Ishikawa (cell line): ENCODE data around the gene SNTG2.

Source experiments
- CEBPB ChIP-seq: IDR thresholded peaks from 2 replicates; pipeline ENCODE4 v1.6.1; 2012
- CREB1 ChIP-seq: IDR thresholded peaks from 2 replicates; pipeline ENCODE4 v1.6.1; 2012; ENCODE audit warnings: low read depth
- EGR1 ChIP-seq: IDR thresholded peaks from 2 replicates; pipeline ENCODE4 v1.6.1; 2012
- EP300 ChIP-seq: IDR thresholded peaks from 2 replicates; pipeline ENCODE4 v1.6.1; 2012; ENCODE audit warnings: borderline replicate concordance
- FOXM1 ChIP-seq: IDR thresholded peaks from 2 replicates; pipeline ENCODE4 v1.6.1; 2012; ENCODE audit warnings: low read depth, borderline replicate concordance
- NFIC ChIP-seq: IDR thresholded peaks from 2 replicates; pipeline ENCODE4 v1.6.1; 2012
- RAD21 ChIP-seq: IDR thresholded peaks from 2 replicates; pipeline ENCODE4 v1.6.1; 2012; ENCODE audit warnings: low read depth
- TAF1 ChIP-seq: IDR thresholded peaks from 2 replicates; pipeline ENCODE4 v1.6.1; 2012; ENCODE audit warnings: low read depth, mild to moderate bottlenecking
- TCF12 ChIP-seq: IDR thresholded peaks from 2 replicates; pipeline ENCODE4 v1.6.1; 2012; ENCODE audit warnings: low read depth
- TEAD4 ChIP-seq: IDR thresholded peaks from 2 replicates; pipeline ENCODE4 v1.6.1; 2012
- YY1 ChIP-seq: IDR thresholded peaks from 2 replicates; pipeline ENCODE4 v1.6.1; 2012; ENCODE audit warnings: low read depth
- ZBTB7A ChIP-seq: IDR thresholded peaks from 2 replicates; pipeline ENCODE4 v1.6.1; 2012; ENCODE audit warnings: low read depth
- TF ChIP-seq, protein P1 (sequence below): IDR thresholded peaks from 2 replicates; pipeline ENCODE4 v1.6.1; 2012
- TF ChIP-seq, protein P2 (sequence below): IDR thresholded peaks from 2 replicates; pipeline ENCODE4 v1.6.1; 2012; ENCODE audit warnings: low read depth, mild to moderate bottlenecking
- TF ChIP-seq, protein P3 (sequence below): IDR thresholded peaks from 2 replicates; pipeline ENCODE4 v1.6.1; 2012

The SNTG2 gene

DNA sequence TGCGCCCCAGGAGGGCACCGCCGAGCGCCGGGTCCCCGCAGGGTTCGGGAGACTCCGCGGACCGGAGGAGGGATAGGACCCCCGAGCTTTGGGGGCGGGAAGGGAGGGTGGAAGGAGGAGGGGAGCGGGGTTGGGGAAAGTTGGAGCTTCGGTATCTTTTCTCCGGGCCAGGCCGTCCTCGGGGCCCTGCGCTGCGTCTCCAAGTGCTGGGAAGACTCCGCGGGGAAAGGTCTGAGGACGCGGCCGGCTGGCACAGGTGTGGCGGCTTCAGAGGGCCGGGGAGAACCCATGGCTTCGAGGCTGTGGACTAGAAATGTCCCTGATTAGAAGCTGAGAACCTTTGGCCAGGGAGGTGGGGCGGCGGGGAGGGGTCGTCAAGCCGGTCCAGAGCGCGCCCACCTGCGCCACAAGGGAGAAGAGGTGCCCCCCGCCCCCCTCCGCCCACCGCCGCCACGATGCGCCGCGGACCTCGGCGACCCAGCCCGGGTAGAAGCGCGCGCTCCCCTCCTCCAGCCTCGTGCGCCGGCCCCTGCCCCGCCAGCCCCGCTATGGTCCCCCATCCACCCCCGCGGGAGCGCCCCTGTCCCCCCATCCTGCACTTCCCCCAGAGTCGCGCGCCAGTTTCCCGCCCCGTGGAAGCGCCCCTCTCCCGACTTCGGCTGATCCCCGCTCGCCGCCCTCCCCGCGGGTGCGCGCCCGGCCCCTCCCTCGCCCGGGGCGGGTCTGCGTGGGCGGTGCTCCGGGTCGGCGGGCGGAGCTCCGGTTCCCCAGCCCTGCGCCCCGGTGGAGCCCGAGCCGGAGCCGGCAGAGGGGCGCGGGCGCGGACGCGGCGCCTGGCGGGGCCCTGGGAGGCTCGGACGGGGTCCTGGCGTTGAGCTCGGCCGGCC, at the start of gene SNTG2:
Gene SNTG2, plus strand, starts transcription at position 770 of the 887 bp plus-strand sequence. CDS start 148 bp downstream, outside the sequence.
- no peak for TF ChIP-seq CEBPB
- no peak for TF ChIP-seq YY1
- no peak for TF ChIP-seq TCF12
- no peak for TF ChIP-seq TAF1
- no peak for TF ChIP-seq EP300
- peak; percentile 63 for TF ChIP-seq EGR1
- TF ChIP-seq, protein P1, sequence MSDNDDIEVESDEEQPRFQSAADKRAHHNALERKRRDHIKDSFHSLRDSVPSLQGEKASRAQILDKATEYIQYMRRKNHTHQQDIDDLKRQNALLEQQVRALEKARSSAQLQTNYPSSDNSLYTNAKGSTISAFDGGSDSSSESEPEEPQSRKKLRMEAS = no peak

DNA sequence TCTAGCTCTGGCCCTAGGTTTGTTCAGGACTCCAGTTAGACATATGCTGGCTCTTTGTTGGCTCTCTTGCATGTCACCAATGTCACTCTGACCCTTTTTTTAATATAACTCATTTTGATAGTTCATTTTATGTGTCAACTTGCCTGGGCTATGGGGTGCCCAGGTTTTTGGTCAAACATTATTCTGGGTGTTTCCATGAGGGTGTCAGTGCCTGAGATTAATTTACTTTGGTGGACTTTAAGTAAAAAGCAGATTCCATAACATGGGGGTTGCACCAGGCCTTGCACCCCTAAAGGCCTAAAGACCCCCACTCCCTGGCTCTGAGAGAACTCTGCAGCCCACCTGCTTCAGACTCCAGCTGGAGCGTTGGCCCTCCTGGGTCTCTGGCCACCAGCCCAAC, 48.1 kb upstream of the SNTG2 start:
- no peak for TF ChIP-seq TEAD4
- TF ChIP-seq RAD21 = no peak
- no peak for TF ChIP-seq EP300
- no peak for TF ChIP-seq CREB1
- no peak for TF ChIP-seq TAF1
- no peak for TF ChIP-seq TCF12
- TF ChIP-seq, protein P1 = no peak
- TF ChIP-seq ZBTB7A = no peak
- no peak for TF ChIP-seq EGR1
- TF ChIP-seq, protein P2, sequence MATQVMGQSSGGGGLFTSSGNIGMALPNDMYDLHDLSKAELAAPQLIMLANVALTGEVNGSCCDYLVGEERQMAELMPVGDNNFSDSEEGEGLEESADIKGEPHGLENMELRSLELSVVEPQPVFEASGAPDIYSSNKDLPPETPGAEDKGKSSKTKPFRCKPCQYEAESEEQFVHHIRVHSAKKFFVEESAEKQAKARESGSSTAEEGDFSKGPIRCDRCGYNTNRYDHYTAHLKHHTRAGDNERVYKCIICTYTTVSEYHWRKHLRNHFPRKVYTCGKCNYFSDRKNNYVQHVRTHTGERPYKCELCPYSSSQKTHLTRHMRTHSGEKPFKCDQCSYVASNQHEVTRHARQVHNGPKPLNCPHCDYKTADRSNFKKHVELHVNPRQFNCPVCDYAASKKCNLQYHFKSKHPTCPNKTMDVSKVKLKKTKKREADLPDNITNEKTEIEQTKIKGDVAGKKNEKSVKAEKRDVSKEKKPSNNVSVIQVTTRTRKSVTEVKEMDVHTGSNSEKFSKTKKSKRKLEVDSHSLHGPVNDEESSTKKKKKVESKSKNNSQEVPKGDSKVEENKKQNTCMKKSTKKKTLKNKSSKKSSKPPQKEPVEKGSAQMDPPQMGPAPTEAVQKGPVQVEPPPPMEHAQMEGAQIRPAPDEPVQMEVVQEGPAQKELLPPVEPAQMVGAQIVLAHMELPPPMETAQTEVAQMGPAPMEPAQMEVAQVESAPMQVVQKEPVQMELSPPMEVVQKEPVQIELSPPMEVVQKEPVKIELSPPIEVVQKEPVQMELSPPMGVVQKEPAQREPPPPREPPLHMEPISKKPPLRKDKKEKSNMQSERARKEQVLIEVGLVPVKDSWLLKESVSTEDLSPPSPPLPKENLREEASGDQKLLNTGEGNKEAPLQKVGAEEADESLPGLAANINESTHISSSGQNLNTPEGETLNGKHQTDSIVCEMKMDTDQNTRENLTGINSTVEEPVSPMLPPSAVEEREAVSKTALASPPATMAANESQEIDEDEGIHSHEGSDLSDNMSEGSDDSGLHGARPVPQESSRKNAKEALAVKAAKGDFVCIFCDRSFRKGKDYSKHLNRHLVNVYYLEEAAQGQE = no peak

DNA sequence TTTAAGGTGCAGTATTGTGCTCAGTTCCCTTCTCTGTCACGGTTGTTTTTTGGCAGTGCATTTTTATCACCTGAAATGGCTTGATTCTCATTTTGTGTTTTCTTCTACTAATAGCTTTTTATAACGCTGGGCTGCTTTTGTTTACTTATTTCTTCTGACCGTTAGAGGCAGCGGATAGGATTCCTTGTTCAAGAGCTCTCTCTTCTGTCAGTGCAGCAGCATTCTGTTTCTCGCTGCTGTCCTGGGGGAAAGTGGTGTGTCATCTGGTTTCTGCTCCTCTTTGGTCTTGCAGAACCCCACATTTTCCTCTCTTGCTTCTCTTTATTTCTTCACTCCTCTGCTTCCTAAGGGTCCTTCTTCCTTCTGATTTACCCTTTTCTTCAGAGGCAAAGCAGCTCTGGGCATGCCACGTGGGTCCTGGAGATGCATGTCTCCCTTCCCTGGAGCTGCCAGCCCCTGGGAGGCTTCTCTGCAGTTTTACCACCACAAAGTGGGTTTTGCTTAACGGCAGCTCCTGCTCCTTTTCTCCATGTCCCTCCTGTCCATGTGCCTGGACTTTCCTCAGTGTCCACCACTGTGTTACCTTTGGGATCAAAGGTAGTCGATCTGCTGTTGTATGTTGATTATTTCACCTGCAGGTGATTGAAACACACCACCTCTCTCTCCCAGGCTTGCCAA, 47.3 kb upstream of the SNTG2 start:
- TF ChIP-seq, protein P1 = no peak
- TF ChIP-seq EGR1 (no peak), EP300 (no peak), CEBPB (no peak)
- TF ChIP-seq, protein P3, sequence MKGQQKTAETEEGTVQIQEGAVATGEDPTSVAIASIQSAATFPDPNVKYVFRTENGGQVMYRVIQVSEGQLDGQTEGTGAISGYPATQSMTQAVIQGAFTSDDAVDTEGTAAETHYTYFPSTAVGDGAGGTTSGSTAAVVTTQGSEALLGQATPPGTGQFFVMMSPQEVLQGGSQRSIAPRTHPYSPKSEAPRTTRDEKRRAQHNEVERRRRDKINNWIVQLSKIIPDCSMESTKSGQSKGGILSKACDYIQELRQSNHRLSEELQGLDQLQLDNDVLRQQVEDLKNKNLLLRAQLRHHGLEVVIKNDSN = no peak

DNA sequence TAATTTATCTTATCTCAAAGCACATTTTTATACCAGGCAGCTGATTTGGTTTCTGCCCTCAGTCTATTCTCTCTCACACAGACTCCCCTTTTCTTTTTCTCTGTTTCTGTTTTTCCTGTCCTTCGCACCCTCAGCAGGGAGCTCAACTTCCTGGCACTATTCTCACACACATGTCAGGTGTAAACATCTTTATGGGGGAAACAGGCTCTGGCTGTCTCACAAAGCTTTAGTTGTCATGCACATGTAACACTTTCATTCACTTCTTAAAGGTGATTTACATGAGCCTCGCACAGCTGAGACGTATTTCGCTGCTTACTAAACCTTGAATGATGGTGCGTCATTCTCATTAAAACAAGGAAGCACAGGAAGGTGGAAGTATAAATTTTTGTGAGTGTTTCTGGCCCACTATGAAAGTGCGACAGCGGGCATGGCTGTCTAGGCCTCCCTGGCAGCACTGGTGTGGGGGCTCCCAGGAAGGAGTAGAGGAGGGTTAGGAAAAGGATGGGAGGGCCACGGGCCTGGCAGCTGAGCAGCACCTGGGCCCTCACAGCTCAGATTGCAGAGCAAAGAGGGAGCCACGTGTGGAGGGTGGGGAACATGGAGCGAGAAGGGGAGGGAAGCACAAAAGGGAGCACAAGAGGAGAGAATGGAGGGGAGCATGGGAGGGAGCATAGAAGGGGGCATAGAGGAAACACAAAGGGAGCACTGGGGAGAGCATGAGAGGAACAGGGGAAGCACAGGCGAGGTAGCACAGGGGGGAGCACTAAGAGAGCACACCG, 46.2 kb upstream of the SNTG2 start:
- TF ChIP-seq YY1 (no peak), TCF12 (no peak), ZBTB7A (no peak), TEAD4 (no peak), CREB1 (no peak), TAF1 (no peak), CEBPB (no peak), EP300 (no peak), EGR1 (no peak), NFIC (no peak), RAD21 (no peak), FOXM1 (no peak)
- TF ChIP-seq, protein P2 = no peak
- TF ChIP-seq, protein P1 = no peak
- TF ChIP-seq, protein P3 = no peak
